Duodenal mucosa (tissue), 2 donors: Measurements from ENCODE around the gene ADGRL4.
"Not testable (repeated sequence)": the region's sequence is repeated elsewhere in the genome, so short reads cannot be mapped to it uniquely, and the experiment has no call there.

Source experiments
- H3K27ac ChIP-seq: one replicate; pipeline ENCODE4 v1.7.0; 2013; ENCODE audit warnings: low read depth, low read length
- H3K27me3 ChIP-seq, 2 donors: one replicate each; pipeline ENCODE4 v1.7.0; 2013; ENCODE audit warnings: low read length in 2 of 2, control low read depth in 1 of 2; ENCODE audit not compliant: insufficient read depth in 2 of 2, control insufficient read depth in 1 of 2
- H3K36me3 ChIP-seq, 2 donors: one replicate each; pipeline ENCODE4 v1.7.0; 2013; ENCODE audit warnings: low read length in 2 of 2, control low read depth in 1 of 2; ENCODE audit not compliant: insufficient read depth in 2 of 2, control insufficient read depth in 1 of 2
- H3K4me1 ChIP-seq, 2 donors: one replicate each; pipeline ENCODE4 v1.7.0; 2013; ENCODE audit warnings: low read length in 2 of 2, control low read depth in 1 of 2; ENCODE audit not compliant: insufficient read depth in 2 of 2, control insufficient read depth in 1 of 2
- H3K4me3 ChIP-seq, 2 donors: one replicate each; pipeline ENCODE4 v1.7.0; 2013; ENCODE audit warnings: low read length in 2 of 2, low read depth in 1 of 2
- H3K9ac ChIP-seq, 2 donors: one replicate each; pipeline ENCODE4 v1.7.0; 2013; ENCODE audit warnings: low read length in 2 of 2, low read depth in 1 of 2
- H3K9me3 ChIP-seq, 2 donors: one replicate each; pipeline ENCODE4 v1.7.0; 2013; ENCODE audit warnings: low read length in 2 of 2, control low read depth in 1 of 2; ENCODE audit not compliant: control insufficient read depth in 1 of 2

The ADGRL4 gene

DNA sequence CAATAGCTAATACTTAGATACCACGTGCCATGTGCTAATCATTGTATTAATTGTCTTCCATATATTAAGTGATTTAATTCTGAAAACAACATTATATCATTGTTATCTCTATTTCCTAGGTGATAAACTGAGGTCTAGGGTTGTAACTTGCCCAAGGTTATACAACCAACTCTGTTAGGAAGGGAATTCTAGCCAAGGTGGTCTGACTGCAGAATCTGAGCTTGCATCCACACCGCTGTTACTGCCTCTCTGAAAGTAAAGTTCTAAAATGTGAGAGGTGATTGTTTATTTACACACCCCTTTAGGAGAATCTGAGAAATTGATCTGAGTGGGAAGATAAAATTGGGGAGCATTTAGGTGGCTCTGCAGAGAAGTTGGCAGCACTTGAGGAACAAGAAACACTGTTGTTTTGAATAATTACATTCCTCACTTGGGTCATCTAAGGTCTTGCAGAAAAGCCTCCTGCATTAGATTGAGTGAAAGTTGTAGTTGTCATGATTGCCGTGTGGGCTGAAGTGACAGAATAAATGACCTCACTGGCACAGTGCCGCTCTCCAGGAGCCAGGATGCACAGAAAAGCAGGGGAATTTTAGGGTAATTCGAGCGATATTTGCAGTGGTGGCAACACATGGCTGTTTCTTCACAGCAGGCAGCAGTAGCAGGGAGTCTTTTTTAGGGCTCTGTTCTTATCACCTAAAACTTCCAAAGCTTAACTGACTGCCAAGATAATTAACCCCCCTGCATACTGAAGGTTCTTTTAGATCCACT lies 121.7 kb downstream of the ADGRL4 start:
- Histone ChIP-seq H3K9me3 (no peaks in the 10 kb centered on the region), H3K27ac (no peak overlapping the region), H3K27me3 (no peaks in the 10 kb centered on the region), H3K36me3 (no peaks in the 10 kb centered on the region), H3K4me1 (no peaks in the 10 kb centered on the region), H3K4me3 (no peak overlapping the region), H3K9ac (no peak overlapping the region)

DNA sequence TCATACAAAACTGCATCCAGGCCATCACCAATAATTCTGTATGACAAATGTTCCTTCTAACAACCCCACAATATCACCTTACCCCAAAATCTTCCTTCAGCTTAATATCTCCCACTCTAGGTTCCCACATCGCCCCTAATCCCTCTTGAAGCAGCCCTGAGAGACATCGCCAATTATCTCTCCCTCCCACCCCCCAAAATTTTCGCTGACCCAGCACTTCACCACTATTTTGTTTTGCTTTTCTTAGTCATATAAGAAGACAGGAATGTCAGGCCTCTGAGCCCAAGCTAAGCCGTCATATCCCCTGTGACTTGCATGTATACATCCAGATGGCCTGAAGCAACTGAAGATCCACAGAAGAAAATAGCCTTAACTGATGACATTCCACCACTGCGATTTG lies 126.3 kb downstream of the ADGRL4 start:
- Histone ChIP-seq H3K4me3 (no peak overlapping the region), H3K27ac (no peak overlapping the region), H3K36me3 (no peaks in the 10 kb centered on the region), H3K9me3 (no peaks in the 10 kb centered on the region), H3K27me3 (no peaks in the 10 kb centered on the region), H3K4me1 (no peaks in the 10 kb centered on the region), H3K9ac (no peak overlapping the region)

DNA sequence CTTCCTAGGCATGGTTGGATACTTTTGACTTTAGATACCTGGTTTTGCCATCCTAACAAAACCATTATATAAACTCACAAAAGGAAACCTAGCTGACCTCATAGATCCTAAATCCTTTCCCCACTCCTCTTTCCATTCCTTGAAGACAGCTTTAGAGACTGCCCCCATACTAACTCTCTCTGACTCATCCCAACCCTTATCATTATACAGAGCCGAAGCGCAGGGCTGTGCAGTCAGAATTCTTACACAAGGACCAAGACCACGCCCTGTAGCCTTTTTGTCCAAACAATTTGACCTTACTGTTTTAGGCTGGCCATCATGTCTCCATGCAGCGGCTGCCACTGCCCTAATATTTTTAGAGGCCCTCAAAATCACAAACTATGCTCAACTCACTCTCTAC lies 130.5 kb downstream of the ADGRL4 start:
- not testable (repeated sequence) for H3K9ac ChIP-seq, H3K9me3 ChIP-seq, H3K4me1 ChIP-seq, H3K4me3 ChIP-seq, H3K27ac ChIP-seq, H3K27me3 ChIP-seq, H3K36me3 ChIP-seq

DNA sequence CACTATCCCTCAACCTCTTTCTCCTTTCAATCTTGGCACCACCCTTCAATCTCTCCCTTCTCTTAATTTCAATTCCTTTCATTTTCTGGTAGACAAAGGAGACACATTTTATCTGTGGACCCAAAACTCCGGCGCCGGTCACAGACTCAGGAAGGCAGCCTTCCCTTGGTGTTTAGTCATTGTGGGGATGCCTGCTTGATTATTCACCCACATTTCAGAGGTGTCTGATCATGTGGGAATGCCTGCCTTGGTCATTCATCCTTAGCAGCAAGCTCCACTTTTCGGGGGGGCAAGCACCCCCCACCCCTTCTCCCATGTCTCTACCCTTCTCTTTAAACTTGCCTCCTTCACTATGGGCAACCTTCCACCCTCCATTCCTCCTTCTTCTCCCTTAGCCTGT lies 133.7 kb downstream of the ADGRL4 start:
- not testable (repeated sequence) for H3K4me3 ChIP-seq, H3K4me1 ChIP-seq, H3K9me3 ChIP-seq, H3K9ac ChIP-seq, H3K27ac ChIP-seq, H3K36me3 ChIP-seq, H3K27me3 ChIP-seq

DNA sequence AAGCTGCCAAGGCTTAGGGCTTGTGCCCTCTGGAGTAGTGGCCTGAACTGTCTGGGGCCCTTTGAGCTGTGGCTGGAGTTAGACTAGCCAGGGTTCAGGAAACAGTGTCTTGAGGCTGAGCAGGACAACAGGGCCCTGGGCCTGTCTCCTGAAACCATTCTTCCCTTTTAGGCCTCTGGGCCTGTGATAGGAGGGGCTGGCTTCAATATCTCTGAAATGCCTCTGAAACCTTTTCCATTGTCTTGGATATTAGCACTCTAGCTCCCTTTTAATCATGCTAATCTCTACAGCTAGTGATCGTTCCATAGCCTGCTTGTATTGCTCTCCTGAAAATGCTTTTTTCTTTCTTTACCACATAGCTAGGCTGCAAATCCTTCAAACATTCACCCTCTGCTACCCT lies 135.3 kb downstream of the ADGRL4 start:
- Histone ChIP-seq H3K36me3 (no peaks in the 10 kb centered on the region), H3K27ac (no peak overlapping the region), H3K9me3 (no peaks in the 10 kb centered on the region), H3K4me3 (no peak overlapping the region), H3K4me1 (no peaks in the 10 kb centered on the region), H3K9ac (no peak overlapping the region), H3K27me3 (no peaks in the 10 kb centered on the region)

DNA sequence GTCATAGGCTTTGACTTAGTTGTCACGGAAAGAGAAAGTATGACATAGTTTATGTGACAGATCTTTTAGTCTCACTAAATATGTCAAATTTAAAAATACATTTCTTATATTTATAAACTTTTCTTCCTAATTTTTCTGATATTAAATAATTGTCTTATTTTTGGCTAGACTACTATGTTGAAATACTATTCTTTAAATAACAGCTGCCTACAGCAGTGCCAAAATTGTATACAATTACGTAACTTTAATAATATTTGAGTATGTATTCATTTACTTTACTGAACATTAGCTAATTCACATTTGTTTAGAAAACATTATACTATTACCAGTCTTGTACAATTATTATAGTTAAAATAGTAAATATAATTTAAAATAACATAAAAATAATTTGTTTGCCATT lies 137.4 kb downstream of the ADGRL4 start:
- H3K27me3 ChIP-seq: no peaks in the 10 kb centered on the region
- H3K4me1 ChIP-seq: no peaks in the 10 kb centered on the region
- H3K4me3 ChIP-seq: no peak overlapping the region
- H3K9ac ChIP-seq: no peak overlapping the region
- H3K9me3 ChIP-seq: no peaks in the 10 kb centered on the region
- H3K27ac ChIP-seq: no peak overlapping the region
- H3K36me3 ChIP-seq: no peaks in the 10 kb centered on the region

DNA sequence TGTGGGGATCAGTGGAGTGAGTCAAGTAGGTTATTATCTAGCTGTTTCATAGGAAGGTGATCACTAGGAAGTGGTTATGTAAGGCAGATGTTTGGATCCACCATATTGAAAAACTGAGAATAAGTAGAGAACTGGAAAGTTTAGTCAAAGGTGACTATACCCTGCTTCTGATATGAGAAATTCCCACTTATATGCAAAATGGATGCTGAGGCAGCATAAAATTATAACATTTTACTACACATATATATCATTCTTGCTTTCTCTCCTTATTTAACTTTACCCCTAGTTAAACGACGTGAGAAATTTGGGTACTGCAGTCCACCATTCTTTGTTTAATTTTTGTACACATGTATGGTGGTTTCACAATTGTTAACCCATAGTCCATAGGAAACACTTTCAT lies 142.4 kb downstream of the ADGRL4 start:
- Histone ChIP-seq H3K4me3 (no peak overlapping the region), H3K36me3 (no peaks in the 10 kb centered on the region), H3K9ac (no peak overlapping the region), H3K27me3 (no peaks in the 10 kb centered on the region), H3K4me1 (no peaks in the 10 kb centered on the region), H3K9me3 (no peaks in the 10 kb centered on the region), H3K27ac (no peak overlapping the region)

DNA sequence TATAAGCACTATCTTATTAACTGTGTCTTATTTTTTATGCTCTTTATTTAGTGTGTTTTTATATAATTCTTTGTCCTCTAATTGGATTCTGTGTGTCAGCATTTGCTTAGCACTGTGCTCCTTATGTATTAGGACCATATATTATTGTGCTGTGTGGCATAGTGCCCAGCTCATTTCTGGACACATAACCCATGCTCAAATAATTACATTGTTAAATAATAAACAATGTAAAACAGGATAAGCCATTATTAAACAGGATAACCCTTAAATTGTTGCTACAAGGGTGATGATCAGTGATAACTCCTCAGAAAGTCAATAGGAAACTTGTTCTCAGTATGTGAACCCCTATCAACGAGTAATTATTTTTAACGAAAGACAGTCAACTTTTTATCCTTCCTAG lies 150.4 kb downstream of the ADGRL4 start:
- H3K9ac ChIP-seq: no peak overlapping the region
- H3K4me3 ChIP-seq: no peak overlapping the region
- no peaks in the 10 kb centered on the region for H3K9me3 ChIP-seq
- H3K36me3 ChIP-seq: no peaks in the 10 kb centered on the region
- H3K27ac ChIP-seq: no peak overlapping the region
- no peaks in the 10 kb centered on the region for H3K4me1 ChIP-seq
- H3K27me3 ChIP-seq: no peaks in the 10 kb centered on the region

DNA sequence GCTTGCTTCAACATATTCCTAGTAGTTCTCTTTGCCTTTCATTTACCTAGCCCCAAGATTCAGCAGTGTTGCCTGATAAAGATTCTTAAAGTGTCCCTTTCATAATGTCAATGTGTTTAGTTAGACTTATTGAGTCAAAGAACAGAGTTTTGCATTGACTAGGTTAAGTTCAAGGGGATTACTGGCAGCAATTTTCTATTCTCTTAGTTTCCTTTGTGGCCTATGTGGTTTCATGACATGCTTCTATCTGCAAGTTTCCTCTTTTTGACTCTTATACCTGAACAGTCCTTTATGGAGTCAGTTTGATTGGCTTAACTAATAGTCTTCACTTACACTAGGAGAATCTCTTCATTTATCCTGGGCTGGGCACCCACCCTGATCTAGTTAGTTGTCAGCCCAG lies 151.3 kb downstream of the ADGRL4 start:
- H3K27me3 ChIP-seq: no peaks in the 10 kb centered on the region
- no peaks in the 10 kb centered on the region for H3K9me3 ChIP-seq
- H3K27ac ChIP-seq: no peak overlapping the region
- H3K4me3 ChIP-seq: no peak overlapping the region
- H3K4me1 ChIP-seq: no peaks in the 10 kb centered on the region
- no peaks in the 10 kb centered on the region for H3K36me3 ChIP-seq
- H3K9ac ChIP-seq: no peak overlapping the region

DNA sequence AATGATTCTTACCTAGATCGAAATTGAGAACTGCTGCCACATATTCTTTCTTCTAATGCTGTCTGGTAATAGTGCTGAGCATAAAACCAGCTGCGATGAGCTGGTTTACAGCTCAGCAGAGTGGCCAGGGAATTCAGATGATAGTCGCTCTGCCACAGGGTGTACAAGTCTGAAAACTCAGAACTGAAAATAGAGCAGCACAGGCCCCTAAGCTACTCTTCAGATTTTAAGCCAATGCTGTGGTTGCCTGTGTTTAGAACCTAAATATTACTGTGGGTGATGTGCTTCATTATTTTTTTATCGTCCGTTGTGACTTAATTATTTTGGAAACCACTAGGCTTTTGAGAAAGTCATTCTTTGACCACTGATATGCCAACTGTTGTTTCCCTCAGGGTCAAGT lies 152.0 kb downstream of the ADGRL4 start:
- Histone ChIP-seq H3K4me1 (no peaks in the 10 kb centered on the region), H3K9ac (no peak overlapping the region), H3K27me3 (no peaks in the 10 kb centered on the region), H3K4me3 (no peak overlapping the region), H3K36me3 (no peaks in the 10 kb centered on the region), H3K9me3 (no peaks in the 10 kb centered on the region), H3K27ac (no peak overlapping the region)

DNA sequence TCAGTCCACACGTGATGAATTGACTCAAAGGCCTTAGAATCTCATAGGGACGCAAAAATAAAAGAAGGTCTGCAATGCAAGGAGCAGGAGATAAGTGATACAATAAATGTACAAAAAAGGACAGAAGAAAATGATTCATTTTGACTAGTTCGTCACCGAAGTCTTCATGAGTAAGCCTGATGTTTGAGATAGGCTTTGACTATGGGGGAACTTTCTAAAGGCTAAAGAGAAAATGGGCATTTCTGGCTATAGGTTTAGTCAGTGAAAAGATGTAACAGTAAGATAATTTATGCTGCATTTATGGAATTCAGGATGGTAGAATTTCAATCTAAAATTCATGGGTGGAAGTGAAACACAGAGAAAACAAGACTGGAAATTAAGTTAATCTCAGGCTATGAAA lies 163.0 kb downstream of the ADGRL4 start:
- H3K4me1 ChIP-seq: no peaks in the 10 kb centered on the region
- no peak overlapping the region for H3K4me3 ChIP-seq
- H3K27me3 ChIP-seq: no peaks in the 10 kb centered on the region
- no peak overlapping the region for H3K9ac ChIP-seq
- no peaks in the 10 kb centered on the region for H3K36me3 ChIP-seq
- H3K9me3 ChIP-seq: no peaks in the 10 kb centered on the region
- no peak overlapping the region for H3K27ac ChIP-seq
